Liver (tissue), 9 donors: ENCODE measurements around the gene PHETA1. TPM values are rescaled to one million over a fixed set of nuclear protein-coding genes. Genes with fewer than 3 reads are reported as not detected.

Source experiments
- DNase-seq: peaks from one replicate; pipeline ENCODE4 v3.0.0-alpha.2; 2017; ENCODE audit warnings: low spot score
- H3K27ac ChIP-seq, 2 donors: one replicate each; pipeline ENCODE4 v1.7.0; 2013; ENCODE audit warnings: inconsistent platforms in 2 of 2, low read length in 2 of 2, control low read depth in 1 of 2, low read depth in 1 of 2, mild to moderate bottlenecking in 1 of 2
- H3K27me3 ChIP-seq, 4 donors: one replicate each; pipeline versions ENCODE4 v1.6.1 to v1.7.0; 2013; ENCODE audit warnings: low read length in 3 of 4, inconsistent platforms in 1 of 4, mild to moderate bottlenecking in 1 of 4, moderate library complexity in 1 of 4; ENCODE audit not compliant: control insufficient read depth in 4 of 4, insufficient read depth in 4 of 4
- H3K36me3 ChIP-seq, 4 donors: one replicate each; pipeline versions ENCODE4 v1.6.1 to v1.7.0; 2013; ENCODE audit warnings: low read length in 3 of 4, mild to moderate bottlenecking in 3 of 4, low read depth in 1 of 4, moderate library complexity in 1 of 4; ENCODE audit not compliant: control insufficient read depth in 4 of 4, insufficient read depth in 3 of 4
- H3K4me1 ChIP-seq, 4 donors: one replicate each; pipeline versions ENCODE4 v1.6.1 to v1.7.0; 2013; ENCODE audit warnings: low read length in 3 of 4, mild to moderate bottlenecking in 3 of 4, moderate library complexity in 1 of 4; ENCODE audit not compliant: control insufficient read depth in 4 of 4, insufficient read depth in 4 of 4
- H3K4me3 ChIP-seq, 3 donors: one replicate each; pipeline versions ENCODE4 v1.6.1 to v1.7.0; 2013; ENCODE audit warnings: low read length in 3 of 3, control low read depth in 1 of 3, low read depth in 1 of 3, mild to moderate bottlenecking in 1 of 3
- H3K9ac ChIP-seq, 2 donors: one replicate each; pipeline ENCODE4 v1.7.0; 2013; ENCODE audit warnings: low read length in 2 of 2, mild to moderate bottlenecking in 2 of 2, moderate library complexity in 2 of 2, control low read depth in 1 of 2, low read depth in 1 of 2
- H3K9me3 ChIP-seq, 4 donors: one replicate each; pipeline versions ENCODE4 v1.6.1 to v1.7.0; 2013; ENCODE audit warnings: low read length in 3 of 4; ENCODE audit not compliant: control insufficient read depth in 4 of 4
- ATF3 ChIP-seq: IDR thresholded peaks from 2 replicates; pipeline ENCODE4 v1.6.1; 2016; ENCODE audit warnings: antibody characterized with exemption
- CTCF ChIP-seq: fragments of 150-350 bp; IDR thresholded peaks from 2 replicates; pipeline ENCODE4 v1.5.1; 2017; ENCODE audit warnings: improper control_type of control experiment, low read depth, low read length; ENCODE audit not compliant: missing input control
- FOXA1 ChIP-seq: IDR thresholded peaks from 2 replicates; pipeline ENCODE4 v1.6.1; 2016; ENCODE audit warnings: antibody characterized with exemption
- FOXA2 ChIP-seq: IDR thresholded peaks from 2 replicates; pipeline ENCODE4 v1.6.1; 2016; ENCODE audit warnings: antibody characterized with exemption
- GABPA ChIP-seq, 2 donors: IDR thresholded peaks in 1 of 2; conservative IDR thresholded peaks in 1 of 2; 2 replicates each; pipeline ENCODE4 v1.6.1; 2016; ENCODE audit warnings: antibody characterized with exemption in 2 of 2, mild to moderate bottlenecking in 1 of 2, moderate library complexity in 1 of 2
- HNF4A ChIP-seq, 2 donors: conservative IDR thresholded peaks; 2 replicates each; pipeline ENCODE4 v1.6.1; 2016; ENCODE audit warnings: antibody characterized with exemption in 2 of 2, mild to moderate bottlenecking in 2 of 2
- HNF4G ChIP-seq: IDR thresholded peaks from 2 replicates; pipeline ENCODE4 v1.6.1; 2016; ENCODE audit warnings: antibody characterized with exemption
- JUND ChIP-seq, 2 donors: IDR thresholded peaks; 2 replicates each; pipeline ENCODE4 v1.6.1; 2016; ENCODE audit warnings: antibody characterized with exemption in 2 of 2
- MAX ChIP-seq: IDR thresholded peaks from 2 replicates; pipeline ENCODE4 v1.6.1; 2016; ENCODE audit warnings: antibody characterized with exemption
- NR2F2 ChIP-seq: IDR thresholded peaks from 2 replicates; pipeline ENCODE4 v1.6.1; 2016; ENCODE audit warnings: antibody characterized with exemption
- RAD21 ChIP-seq, 2 donors: IDR thresholded peaks; 2 replicates each; pipeline ENCODE4 v1.6.1; 2016; ENCODE audit warnings: antibody characterized with exemption in 2 of 2, mild to moderate bottlenecking in 2 of 2
- RXRA ChIP-seq, 2 donors: IDR thresholded peaks; 2 replicates each; pipeline ENCODE4 v1.6.1; 2017 to 2018; ENCODE audit warnings: antibody characterized with exemption in 2 of 2, mild to moderate bottlenecking in 1 of 2
- SP1 ChIP-seq: IDR thresholded peaks from 2 replicates; pipeline ENCODE4 v1.6.1; 2018; ENCODE audit warnings: antibody characterized with exemption, mild to moderate bottlenecking
- TAF1 ChIP-seq: conservative IDR thresholded peaks from 2 replicates; pipeline ENCODE4 v1.6.1; 2016; ENCODE audit warnings: antibody characterized with exemption, mild to moderate bottlenecking
- YY1 ChIP-seq: IDR thresholded peaks from 2 replicates; pipeline ENCODE4 v1.6.1; 2016; ENCODE audit warnings: antibody characterized with exemption, mild to moderate bottlenecking
- ZBTB33 ChIP-seq: IDR thresholded peaks from 2 replicates; pipeline ENCODE4 v1.6.1; 2016; ENCODE audit warnings: antibody characterized with exemption
- WGBS: extraction: QIAGEN DNeasy Blood & Tissue Kit; methylation state at CpG from one replicate; pipeline ENCODE4 v1.1.7; 2013; 5-methylcytosine and 5-hydroxymethylcytosine counted together
- polyA plus RNA-seq, 2 donors: library from polyadenylated mRNA; stranded (reverse) in 1 of 2; unstranded in 1 of 2; fragments of 200-250 nt in 1 of 2; fragments of >200 nt in 1 of 2; fragmentation: Nextera tagmentation in 1 of 2; extraction: Ambion mirVana in 1 of 2; gene quantifications; one replicate each; pipeline versions ENCODE4 v1.2.1 to v1.2.3, GENCODE V29; 2013 to 2015
- total RNA-seq, 2 donors: library from RNA; depleted of rRNA; stranded (reverse); fragments of >200 nt; gene quantifications; one replicate each; pipeline ENCODE4 v1.2.3, GENCODE V29; 2014
- donor health status: healthy.
- donor health status: healthy.
- donor health status: healthy.
- donor health status: healthy.
- donor health status: healthy.

PHETA1 gene
- total and polyA plus RNA-seq, 4 donors, result 2.4 to 5.7 (median 3.9) TPM

GRCh38 chr12:111393700-111394300, 24.9 kb upstream of the PHETA1 start:
- H3K36me3 ChIP-seq, result no peaks in the 10 kb centered on the region
- H3K4me1 ChIP-seq, result peaks cover 0 to 5% (median 2%) of the 10 kb centered on the region in 4 donors
- H3K27ac ChIP-seq, result no peak overlapping the region
- H3K27me3 ChIP-seq, result no peaks in the 10 kb centered on the region
- no peak overlapping the region for H3K4me3 ChIP-seq
- DNase-seq, result no peak
- H3K9ac ChIP-seq, result no peak overlapping the region
- WGBS, result 81% methylated on average over 8 of the region's 8 CpGs
- no peaks in the 10 kb centered on the region for H3K9me3 ChIP-seq
- TF ChIP-seq CTCF (no peak), RXRA (IDR thresholded peaks at IDR 0.05) (no peak), NR2F2 (no peak), JUND (IDR thresholded peaks at IDR 0.05) (no peak), FOXA2 (no peak), HNF4G (no peak), TAF1 (no peak), RAD21 (IDR thresholded peaks at IDR 0.05) (no peak), YY1 (no peak), ATF3 (no peak), GABPA (IDR thresholded peaks at IDR 0.05 in 1 of 2, conservative IDR thresholded peaks at IDR 0.05 in 1 of 2) (no peak), SP1 (no peak)

GRCh38 chr12:111390910-111391309, 22.0 kb upstream of the PHETA1 start:
- Histone ChIP-seq H3K27me3 (no peaks in the 10 kb centered on the region), H3K27ac (no peak overlapping the region), H3K36me3 (no peaks in the 10 kb centered on the region), H3K4me1 (no peaks in the 10 kb centered on the region), H3K9ac (no peak overlapping the region), H3K9me3 (no peaks in the 10 kb centered on the region), H3K4me3 (no peak overlapping the region)
- DNase-seq, result no peak
- no peak for TF ChIP-seq MAX
- WGBS, result 88% methylated on average over 9 of the region's 9 CpGs

GRCh38 chr12:111389635-111390034, 20.7 kb upstream of the PHETA1 start:
- no peaks in the 10 kb centered on the region for H3K9me3 ChIP-seq
- no peak overlapping the region for H3K27ac ChIP-seq
- WGBS, result 86% methylated on average over 7 of the region's 7 CpGs
- DNase-seq, result no peak
- TF ChIP-seq SP1, result no peak
- TF ChIP-seq ZBTB33, result no peak
- TF ChIP-seq TAF1, result no peak
- TF ChIP-seq HNF4A (conservative IDR thresholded peaks at IDR 0.05), result no peak
- no peak for TF ChIP-seq FOXA2
- no peak for TF ChIP-seq FOXA1
- H3K27me3 ChIP-seq, result no peaks in the 10 kb centered on the region
- H3K4me1 ChIP-seq, result no peaks in the 10 kb centered on the region
- no peak overlapping the region for H3K4me3 ChIP-seq
- no peaks in the 10 kb centered on the region for H3K36me3 ChIP-seq
- no peak overlapping the region for H3K9ac ChIP-seq
